ENCODE data around the gene C22orf31. TPM values are rescaled to one million over a fixed set of nuclear protein-coding genes. Genes with fewer than 3 reads are reported as not detected.
"Not testable (repeated sequence)": the region's sequence is repeated elsewhere in the genome, so short reads cannot be mapped to it uniquely, and the experiment has no call there.

C22orf31 gene
- total RNA-seq, result not detected in 2 replicates

DNA sequence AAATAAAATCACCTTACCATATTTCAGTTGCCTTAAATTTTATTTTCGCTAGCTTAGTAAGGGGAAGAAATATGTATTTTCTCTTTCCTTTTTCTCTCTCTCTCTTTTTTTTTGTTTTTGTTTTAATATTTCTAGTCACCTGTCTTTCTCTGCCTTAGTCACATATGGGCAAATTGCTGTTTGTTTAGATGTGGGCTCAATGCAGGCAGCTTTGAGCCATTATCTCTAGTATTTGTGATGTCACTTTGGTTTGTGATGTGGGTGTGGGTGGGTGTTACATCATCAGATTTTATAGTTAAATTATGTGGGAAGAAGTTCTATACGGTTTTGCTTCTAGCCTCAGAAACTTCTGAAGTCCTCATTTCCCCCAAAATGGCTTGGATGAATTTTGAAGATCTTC is at the start of gene C22orf31:
Gene C22orf31 (minus strand): TSS at position 59 of the 400 bp plus-strand sequence. CDS start 39 bp downstream, at position 20.
- no peak for DNase-seq

DNA sequence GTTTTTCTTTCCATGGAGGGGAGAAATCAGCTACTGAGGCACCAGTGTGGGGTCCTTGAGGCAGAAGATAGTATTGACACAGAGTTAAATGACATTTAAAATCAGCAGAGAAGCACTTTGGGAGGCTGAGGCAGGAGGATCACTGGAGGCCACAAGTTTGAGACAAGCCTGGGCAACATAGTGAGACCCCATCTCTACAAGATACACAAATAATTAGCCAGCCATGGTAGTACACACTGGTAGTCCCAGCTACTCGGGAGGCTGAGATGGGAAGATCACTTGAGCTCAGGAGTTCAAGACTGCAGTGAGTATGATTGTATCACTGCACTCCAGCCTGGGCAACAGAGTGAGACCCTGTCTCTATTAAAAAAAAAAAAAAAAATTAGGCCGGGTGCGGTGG is 49.3 kb upstream of the C22orf31 start:
- no peak for DNase-seq

DNA sequence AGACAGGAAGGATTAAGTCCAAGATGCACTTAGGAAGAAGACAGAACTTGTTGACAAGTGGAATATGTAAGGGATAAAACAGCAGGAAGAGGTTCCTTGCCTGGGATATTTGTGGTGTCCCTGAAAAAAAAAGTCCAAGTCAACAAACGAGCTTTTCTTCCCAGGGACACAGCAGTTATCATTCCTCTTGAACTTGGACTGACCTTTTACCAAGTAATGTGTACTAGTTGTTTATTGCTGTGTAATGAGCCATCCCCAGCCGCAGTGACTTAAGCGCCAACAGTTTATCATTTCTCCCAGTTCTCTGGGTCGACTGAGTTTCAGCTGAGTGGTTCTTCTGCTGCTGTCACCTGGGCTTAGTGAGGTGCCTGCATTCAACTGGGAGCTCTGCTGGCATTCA is 48.2 kb upstream of the C22orf31 start:
- DNase-seq, result no peak

DNA sequence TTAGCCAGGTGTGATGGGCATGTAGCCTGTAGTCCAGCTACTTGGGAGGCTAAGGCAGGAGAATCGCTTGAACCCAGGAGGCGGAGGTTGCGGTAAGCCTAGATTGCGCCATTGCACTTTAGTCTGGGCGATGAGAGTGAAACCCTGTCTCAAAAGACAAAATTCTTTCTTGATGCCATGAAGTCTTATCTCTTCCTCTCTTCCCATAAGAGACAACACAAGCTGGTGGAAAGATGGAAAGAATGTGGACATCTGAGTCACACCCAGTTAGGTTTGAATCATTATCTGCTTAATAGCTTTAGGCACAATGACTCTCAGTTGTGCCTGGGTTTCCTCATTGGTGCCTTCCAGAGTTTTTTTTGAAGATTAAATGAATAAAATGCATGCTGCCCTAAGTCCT is 46.5 kb upstream of the C22orf31 start:
- DNase-seq, result no peak

DNA sequence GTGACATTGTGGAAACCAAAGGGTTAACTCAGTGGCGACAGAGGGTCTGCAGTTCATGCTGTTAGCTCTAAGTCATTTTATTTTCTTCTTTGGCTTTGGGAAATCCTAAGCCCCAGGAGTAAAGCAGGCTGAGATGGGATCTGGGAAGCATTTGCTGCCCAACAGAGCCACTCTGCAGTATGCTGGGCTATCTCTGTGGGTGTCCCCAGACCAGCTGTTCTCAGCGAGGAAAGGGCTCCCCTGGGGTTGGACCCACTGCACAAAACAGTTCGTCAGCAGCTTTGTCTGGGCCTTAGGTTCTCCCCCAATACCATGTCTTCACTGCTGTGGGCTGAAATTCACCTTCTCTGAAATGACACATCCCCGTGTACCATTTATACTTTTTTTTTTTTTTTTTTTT is 45.2 kb upstream of the C22orf31 start:
- no peak for DNase-seq

DNA sequence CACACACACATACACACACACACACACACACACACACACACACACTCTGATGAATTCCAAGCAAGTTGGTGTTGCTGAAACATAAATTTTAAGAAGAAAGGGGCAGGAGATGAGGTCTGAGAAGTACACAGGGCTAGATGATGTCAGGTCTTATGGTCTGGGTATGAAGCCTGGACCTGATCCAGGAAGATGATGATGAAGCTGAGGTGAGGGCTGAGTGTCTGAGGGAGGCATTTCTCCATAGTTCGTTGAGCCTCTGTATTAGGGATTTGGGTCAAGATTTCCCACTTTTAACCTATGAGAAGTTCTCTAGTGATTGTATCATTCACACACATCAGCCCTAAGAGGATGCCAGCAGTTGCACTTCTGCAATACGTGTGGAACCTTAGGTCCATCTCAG is 43.8 kb upstream of the C22orf31 start:
- DNase-seq, result no peak

DNA sequence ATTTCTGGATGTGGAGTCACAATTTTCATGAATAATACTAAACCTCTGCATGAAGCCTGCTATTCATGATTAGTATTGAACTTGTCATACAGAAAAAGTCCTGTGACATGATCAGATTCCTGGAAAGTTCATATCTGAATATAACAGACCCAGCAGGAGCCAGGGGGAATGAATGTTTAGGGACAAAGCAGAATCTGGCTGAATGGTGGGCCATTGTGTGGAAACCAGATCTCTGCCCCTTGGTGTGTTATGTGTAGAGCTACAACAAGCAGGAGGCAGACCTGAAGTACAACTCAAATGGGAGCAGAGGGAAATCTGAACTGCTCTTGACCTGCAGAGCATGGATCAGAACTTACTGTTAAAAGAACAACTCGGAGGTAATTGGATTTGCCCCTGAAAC is 41.5 kb upstream of the C22orf31 start:
- no peak for DNase-seq

DNA sequence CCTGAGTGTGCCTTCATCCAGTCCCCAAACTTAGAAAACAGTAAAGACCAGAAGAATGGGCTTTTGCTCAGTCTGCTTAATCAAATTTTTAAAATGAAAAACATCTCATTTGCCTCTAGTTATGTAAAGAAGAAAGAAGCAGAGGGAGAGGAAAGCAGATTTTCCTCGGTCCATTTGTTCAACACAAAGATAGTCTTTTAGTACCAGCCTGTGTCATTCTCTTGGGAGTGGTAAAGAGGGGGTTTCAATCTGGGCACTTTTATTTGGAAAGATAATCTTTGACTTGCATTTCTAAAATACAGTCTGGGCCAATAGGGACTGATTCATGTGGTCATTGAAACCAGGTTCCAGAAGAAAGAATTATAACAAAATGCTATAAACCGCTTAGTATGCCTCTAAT is 40.7 kb upstream of the C22orf31 start:
- DNase-seq, result no peak

DNA sequence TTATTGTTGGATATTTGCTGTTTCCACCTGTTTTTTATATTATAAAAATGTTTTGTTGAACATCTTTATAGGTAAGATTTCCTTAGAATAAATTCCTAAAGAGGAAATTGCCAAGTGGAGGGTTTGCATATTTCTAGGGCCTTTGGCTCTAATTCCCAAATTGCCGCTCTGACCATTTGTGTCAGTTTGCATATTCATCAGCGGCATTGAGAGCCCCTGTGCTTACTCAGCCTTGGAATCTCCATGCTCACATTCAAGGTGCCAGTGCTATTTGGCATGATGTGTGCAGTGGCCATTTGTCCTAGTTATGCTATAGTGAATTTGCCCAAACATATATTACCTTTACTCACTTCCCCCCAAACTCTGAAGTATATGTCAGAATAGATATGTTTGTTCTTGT is 36.7 kb upstream of the C22orf31 start:
- no peak for DNase-seq

DNA sequence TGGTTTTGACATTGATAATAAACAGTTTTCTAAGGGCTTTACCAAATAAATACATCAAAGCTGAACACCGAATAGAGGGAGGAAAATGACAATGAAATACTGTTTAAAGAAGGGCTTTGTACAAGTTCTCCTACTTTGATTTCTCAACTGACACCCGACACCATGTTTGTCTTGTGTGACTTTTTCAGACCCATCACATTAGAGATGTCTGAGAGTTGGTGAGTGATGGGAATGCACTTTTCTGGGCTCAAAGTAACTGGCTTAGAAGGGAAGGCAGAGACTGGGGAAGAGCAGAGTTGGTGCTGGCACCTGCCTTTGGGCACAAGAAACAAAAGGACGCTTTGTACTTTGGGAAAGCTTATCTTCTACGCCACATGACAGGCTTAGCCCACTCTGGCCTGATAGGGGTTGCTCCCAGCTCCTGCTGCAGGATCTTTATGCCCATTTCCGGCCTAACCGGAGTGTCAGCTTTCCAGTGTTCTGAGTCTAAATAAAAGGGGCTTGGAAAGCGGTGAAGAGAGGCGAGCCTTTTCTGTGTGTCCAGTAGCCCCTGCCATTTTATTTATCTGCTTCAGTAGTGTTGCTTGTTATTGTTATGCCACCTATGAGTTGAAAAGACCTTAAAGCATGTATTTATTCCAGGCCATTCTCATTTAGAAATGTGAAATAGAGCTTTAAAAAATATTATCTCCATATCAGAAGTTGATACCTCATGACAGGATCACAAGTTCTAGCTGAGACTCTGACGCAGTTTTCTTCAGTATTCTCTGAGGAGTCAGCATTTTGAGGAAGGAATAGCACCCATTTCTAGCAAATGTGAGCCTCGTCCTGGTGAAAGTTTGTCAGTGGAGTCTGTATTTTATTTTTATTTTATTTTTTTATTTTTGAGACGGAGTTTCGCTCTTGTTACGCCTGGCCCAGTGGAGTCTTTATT is 35.4 kb upstream of the C22orf31 start:
- no peak for DNase-seq

DNA sequence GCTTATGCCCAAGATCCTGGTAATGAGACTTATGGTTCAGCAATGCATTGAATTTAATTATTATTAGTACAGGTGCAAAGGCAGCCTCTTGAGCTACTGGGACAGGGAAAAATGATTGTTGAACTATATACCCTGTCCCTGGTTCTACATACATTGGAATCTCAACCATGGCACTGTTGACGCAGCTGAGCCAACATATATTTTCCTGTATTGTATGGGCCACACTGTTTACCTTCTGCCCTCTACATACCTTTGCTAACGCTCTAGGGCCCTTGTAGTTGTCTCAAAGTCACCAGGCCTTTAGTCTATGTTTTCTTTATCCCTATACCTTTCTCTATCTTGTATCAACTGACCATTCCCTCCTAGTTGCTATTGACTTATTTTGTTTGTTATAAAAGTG is 33.8 kb upstream of the C22orf31 start:
- DNase-seq, result no peak

DNA sequence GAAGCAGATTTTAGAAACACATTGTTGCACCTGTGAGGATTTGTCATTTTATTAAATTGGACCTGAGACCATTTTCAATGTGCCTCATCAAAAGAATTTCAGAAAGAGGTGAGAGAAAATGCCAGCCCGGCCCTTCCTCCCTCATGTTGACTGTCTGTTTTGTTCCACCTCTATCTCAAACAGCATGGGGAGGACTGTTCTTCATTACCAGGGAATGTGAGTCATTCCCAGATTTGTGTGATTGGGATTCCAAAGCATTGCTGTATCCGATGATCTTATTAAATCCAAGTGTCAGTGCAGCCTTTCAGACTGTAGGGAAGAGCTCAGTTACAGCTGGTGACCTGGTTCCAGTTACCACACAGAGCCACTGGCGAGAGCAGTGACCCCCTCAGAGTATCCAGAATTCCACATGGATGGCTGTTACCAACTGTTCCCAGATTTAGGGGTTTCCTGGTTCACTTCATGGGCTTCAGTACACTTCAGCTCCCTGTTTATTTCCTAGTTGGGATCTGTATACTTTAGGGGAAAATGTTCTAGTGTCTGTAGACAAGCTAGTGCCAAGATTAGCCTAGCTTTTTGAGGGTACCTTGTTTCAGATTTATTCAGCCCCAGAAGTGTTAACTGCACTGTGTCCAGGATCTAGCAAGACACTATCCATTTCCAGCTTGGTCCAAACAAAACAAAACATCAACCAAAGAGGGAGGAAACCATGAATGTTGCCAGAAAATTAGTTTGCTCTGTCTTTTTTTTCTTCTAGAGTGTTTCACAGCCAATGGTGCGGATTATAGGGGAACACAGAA is 32.1 kb upstream of the C22orf31 start:
- no peak for DNase-seq

DNA sequence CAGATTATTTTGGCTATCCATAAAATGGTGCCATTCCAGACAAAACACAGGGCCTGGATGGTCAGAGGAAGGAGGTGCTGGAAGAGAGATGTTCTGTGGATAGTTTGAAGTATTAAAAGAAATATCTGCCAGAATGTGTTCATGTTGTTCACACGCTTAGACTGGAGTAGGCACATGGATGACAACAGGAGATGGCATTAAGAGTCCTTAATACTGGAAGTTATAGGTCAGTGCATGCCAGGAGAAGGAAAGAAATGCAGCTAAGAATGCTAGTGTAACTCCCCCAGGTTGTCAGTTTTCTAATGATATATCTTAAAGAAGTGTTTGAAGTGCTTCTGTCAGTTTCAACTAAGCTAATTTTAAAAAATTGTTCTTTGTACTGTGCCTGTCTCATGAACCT is 31.4 kb upstream of the C22orf31 start:
- no peak for DNase-seq

DNA sequence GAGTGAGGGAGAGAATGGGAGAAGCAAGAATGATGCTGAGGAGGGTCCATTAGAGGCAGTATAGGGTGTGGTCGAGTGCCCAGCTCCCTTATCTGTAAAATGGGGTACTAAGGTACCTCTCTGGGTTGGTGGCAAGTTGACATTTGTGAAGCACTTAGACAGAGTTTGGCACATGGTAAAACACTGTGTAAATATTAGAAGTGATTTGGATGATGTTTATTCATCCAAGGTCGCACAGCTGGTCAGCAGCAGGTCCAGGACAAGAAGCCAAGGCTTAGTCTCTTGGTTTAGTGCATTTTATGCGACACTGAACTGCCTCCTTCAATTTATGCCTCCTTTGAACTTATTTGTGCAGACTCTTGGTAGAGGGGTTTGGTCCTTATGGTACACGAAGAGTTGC is 30.6 kb upstream of the C22orf31 start:
- DNase-seq, result no peak

DNA sequence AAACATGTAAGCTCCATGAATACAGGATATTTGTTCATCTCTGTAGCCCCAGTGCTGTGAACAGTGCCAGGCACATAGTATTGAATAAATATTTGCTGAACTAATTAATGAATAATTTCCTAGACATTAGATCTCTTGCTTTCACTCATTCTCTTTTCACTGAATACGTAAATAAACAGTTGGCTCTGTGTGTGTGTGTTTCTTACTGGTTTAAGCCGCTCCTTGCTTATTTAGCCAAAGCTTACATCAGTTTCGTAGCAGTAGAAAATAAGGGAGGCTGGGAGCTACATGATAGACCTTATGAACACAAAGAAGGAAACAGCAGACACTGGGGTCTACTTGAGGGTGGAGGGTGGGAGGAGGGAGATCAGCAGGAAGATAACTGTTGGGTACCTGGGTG is 28.4 kb upstream of the C22orf31 start:
- no peak for DNase-seq

DNA sequence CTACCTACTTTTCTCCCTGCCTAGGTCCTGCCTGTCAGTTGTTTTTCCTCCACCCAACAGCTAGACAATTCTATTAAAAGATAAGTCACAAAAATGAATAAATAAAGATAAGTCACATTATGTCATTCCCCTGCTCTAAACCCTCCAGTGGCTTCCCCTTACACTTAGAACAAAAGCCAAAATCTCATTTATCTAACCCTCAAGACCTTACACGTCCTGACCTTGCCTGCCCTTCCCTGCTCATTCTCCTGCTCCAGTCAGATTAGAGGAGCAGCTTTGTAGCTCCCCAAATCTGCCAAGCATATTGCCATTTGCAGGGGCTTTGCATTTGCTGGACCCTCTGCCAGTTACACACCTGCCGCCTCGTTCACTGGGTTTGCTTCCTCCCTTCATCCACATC is 27.9 kb upstream of the C22orf31 start:
- no peak for DNase-seq

DNA sequence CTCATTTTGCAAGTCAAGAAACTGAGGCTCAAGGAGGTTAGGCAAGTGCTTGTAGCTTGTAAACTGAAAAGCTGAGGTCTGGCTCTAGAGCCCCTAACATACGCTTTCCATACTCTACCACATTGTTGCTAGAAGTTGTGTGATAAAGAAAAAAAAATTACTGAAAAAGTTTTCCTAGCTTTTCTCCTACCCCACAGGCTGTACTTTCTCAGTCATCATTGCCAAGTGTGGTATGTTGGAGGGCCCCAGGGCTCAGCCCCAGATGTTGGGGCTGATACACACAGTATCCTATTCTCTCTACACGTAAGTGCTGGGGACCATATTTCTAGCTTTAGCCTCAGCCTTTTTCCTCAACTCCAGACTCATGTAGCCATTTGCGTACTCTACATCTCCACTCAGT is 27.2 kb upstream of the C22orf31 start:
- DNase-seq, result no peak

DNA sequence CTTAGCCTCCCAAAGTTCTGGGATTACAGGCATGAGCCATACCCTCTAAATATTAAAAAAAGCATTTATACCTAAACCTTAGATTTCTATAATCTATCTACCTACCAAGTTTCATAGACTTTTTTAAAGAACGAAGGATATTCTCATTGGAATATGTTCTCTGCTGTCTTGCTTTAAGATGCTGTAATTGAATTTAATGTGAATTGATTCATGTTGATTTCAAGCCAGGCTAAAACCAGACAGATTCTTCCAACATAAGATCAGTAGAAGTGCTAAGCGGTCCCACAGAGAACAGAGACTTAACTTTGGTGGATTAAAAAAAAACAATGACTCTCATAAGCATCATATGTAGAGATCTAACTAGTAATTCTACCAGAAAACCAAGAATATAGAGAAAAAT is 25.4 kb upstream of the C22orf31 start:
- DNase-seq, result no peak

DNA sequence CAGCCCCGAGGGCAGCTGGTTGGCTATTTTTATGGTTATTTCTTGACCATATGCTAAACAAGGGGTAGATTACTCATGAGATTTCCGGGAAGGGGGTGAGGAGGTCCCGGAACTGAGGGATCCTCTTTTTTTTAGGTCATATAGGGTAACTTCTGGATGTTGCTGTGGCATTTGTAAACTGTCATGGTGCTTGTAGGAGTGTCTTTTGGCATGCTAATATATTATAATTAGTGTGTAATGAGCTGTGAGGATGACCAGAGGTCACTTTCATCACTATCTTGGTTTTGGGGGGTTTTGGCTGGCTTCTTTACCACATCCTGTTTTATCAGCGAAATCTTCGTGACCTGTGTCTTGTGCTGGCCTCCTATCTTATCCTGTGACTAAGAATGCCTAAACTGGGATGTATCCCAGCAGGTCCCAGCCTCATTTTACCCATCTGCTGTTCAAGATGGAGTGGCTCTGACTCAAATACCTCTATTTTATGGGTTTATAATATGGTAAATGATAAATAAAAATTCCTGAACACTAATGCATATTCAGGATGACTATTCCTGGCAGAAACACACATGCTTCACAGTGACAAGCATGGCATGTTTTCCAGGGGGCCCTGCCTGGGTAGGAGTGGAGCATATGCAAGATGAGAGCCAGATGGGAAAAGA is 22.4 kb upstream of the C22orf31 start:
- no peak for DNase-seq

DNA sequence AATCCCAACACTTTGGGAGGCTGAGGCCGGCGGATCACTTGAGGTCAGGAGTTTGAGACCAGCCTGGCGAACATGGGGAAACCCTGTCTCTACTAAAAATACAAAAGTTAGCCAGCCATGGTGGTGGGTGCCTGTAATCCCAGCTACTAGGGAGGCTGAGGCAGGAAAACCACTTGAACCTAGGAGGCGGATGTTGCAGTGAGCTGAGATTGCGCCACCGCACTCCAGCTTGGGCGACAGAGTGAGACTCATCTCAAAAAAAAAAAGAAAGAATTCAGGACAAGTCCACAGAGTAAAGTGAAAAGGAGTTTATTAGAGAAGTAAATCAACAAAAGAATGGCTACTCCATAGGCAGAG is 21.9 kb upstream of the C22orf31 start:
- DNase-seq, result not testable (repeated sequence)

DNA sequence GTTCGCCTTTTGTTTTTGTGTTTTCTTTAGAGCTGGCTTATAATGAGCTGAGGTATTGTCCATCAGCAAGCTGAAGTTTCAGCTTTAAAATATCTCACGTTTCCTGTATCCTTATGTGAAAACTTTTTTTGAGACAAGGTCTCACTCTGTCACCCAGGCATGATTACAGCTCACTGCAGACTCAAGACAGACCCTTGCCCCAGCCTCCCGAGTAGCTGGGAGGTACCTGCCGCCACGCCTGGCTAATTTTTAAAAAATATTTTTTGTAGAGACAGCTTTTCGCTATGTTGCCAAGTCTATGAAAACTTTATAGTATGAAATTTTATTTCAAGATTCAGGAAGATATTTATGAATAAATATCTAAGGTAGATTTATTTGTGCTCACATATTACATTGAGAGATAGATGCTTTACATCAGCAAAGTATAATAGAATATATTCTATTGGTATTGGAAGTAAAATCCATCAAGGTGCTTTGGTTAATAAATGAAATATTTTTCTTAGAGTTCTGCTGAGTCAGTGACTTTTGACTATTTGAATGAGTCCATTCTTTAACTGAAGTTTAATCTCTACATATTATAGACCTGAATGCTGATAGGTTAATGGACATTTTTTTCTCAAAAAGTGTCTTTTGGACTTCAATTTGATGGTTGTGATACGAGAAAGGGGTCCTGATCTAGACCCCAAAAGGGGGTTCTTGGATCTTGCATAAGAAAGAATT is 21.4 kb upstream of the C22orf31 start:
- DNase-seq, result no peak

DNA sequence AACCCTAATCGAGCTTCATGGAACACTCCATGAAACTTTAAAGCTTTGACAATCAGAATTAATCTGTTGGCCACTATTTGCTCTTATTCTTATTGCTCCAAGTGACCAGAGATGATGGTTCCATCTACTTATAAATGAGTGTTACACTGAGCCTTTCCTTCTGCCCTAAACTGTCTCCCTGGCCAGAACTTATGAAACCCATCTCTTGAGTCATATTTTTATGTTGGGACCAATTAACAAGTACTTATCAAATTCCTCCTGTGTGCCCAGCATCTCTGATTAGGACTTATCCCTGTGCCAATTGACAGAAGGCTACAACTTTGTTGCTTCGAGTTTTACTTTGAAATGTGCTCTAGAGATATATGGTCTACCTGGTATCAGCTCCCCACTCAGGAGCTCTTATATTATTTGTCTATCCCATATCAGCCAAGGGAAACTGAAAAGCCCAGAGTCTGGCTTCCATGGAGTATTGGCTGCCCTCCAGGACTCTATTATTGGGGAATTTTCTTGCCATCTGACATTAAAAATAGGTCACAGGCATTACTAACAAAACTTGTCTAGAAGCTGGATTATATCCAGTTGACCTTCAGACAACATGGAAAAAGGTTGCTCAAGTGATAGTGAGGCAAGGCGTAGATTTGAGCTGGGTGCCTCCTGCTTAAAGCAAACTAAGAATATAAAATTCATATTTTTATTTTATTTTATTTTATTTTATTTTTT is 20.0 kb upstream of the C22orf31 start:
- DNase-seq, result no peak
